PC-9 (cell line): ENCODE results near the gene GRIFIN. TPM values are rescaled to one million over a fixed set of nuclear protein-coding genes. Genes with fewer than 3 reads are reported as not detected.

Experiments used
- BruUV-seq: library from RNA; stranded (reverse); fragments of 400-500 nt; replicated peaks from 2 replicates; lab custom pipeline; 2021; lab: Mats Ljungman, UMichigan
- CTCF ChIA-PET: fragments of 300-600 bp; sonication (Branson Sonifier 250); formaldehyde crosslinking; loops from one replicate; lab custom pipeline; 2022; ENCODE audit warnings: antibody characterized with exemption; lab: Charles Lee
- POLR2A ChIA-PET: fragments of 300-600 bp; sonication (Branson Sonifier 250); formaldehyde crosslinking; loops from one replicate; lab custom pipeline; 2022; ENCODE audit warnings: antibody characterized with exemption; ENCODE audit not compliant: unreplicated experiment; lab: Charles Lee
- DNase-seq, 2 experiments: peaks; one replicate each; pipeline versions ENCODE4 v3.0.0 to v3.0.0-alpha.2; 2015 to 2022; ENCODE audit warnings: mixed read lengths in 1 of 2
- H2AFZ ChIP-seq: fragments of 200-600 bp; sonication (generic); 2 replicates; pipeline ENCODE4 v1.8.1; 2017; ENCODE audit warnings: antibody characterized with exemption
- H3F3A ChIP-seq: fragments of 200-600 bp; sonication (generic); 2 replicates; pipeline ENCODE4 v1.8.1; 2017; ENCODE audit warnings: antibody characterized with exemption, mild to moderate bottlenecking, low read depth; ENCODE audit not compliant: insufficient read depth
- H3K27ac ChIP-seq: fragments of 200-600 bp; sonication (generic); 2 replicates; pipeline ENCODE4 v1.6.1; 2016; ENCODE audit warnings: mixed run types
- H3K27me3 ChIP-seq: fragments of 200-600 bp; sonication (generic); 2 replicates; pipeline ENCODE4 v1.6.1; 2016; ENCODE audit warnings: low read depth, mixed run types; ENCODE audit not compliant: insufficient read depth
- H3K36me3 ChIP-seq: fragments of 200-600 bp; sonication (generic); 2 replicates; pipeline ENCODE4 v1.6.1; 2016; ENCODE audit warnings: low read depth, mixed run types
- H3K4me1 ChIP-seq: fragments of 200-600 bp; sonication (generic); replicated peaks from 2 replicates; pipeline ENCODE4 v1.6.1; 2016; ENCODE audit warnings: mixed run types; ENCODE audit not compliant: insufficient read depth
- H3K4me2 ChIP-seq: fragments of 200-600 bp; sonication (generic); 2 replicates; pipeline ENCODE4 v1.6.1; 2017; ENCODE audit warnings: mixed run types
- H3K4me3 ChIP-seq: fragments of 200-600 bp; sonication (generic); 2 replicates; pipeline ENCODE4 v1.6.1; 2016; ENCODE audit warnings: mixed run types
- H3K79me2 ChIP-seq: fragments of 200-600 bp; sonication (generic); 2 replicates; pipeline ENCODE4 v1.6.1; 2017; ENCODE audit warnings: low read depth, mixed run types
- H3K9me2 ChIP-seq: fragments of 200-600 bp; sonication (generic); 2 replicates; pipeline ENCODE4 v1.8.1; 2017; ENCODE audit warnings: mild to moderate bottlenecking; ENCODE audit not compliant: insufficient read depth
- H3K9me3 ChIP-seq: fragments of 200-600 bp; sonication (generic); 2 replicates; pipeline ENCODE4 v1.8.1; 2016; ENCODE audit warnings: low read depth; ENCODE audit not compliant: insufficient read depth
- H4K20me1 ChIP-seq: fragments of 200-600 bp; sonication (generic); 2 replicates; pipeline ENCODE4 v1.8.1; 2017; ENCODE audit not compliant: insufficient read depth
- CTCF ChIP-seq: fragments of 200-600 bp; sonication (generic); conservative IDR thresholded peaks from 2 replicates; pipeline ENCODE4 v1.6.1; 2017; ENCODE audit warnings: mixed run types, antibody characterized with exemption, mild to moderate bottlenecking, moderate library complexity
- EZH2 ChIP-seq: fragments of 200-600 bp; sonication (generic); IDR thresholded peaks from 2 replicates; pipeline ENCODE4 v1.8.0; 2017; ENCODE audit warnings: antibody characterized with exemption, low read depth
- intact Hi-C: fragments of 100-400 bp; cut with micrococcal nuclease; formaldehyde crosslinking; loops from one replicate; pipeline ENCODE4 v1.10.0; 2022; ENCODE audit not compliant: unreplicated experiment
- total RNA-seq: library from RNA; stranded (reverse); gene quantifications from 2 replicates; pipeline ENCODE4 v1.2.3, GENCODE V29; 2021

Gene GRIFIN
- total RNA-seq, 1 experiment from 2014 or later, result not detected

- Histone ChIP-seq H3K4me3 (no peak overlapping the region), H3K36me3 (no peaks in the 10 kb centered on the region), H3K27me3 (0 out of 2 replicates have a peak, but pooled peaks cover 2% of the 10 kb centered on the region), H3K27ac (no peak overlapping the region), H2AFZ (no peak overlapping the region), H4K20me1 (no peaks in the 10 kb centered on the region), H3K4me2 (no peak overlapping the region), H3K9me2 (no peaks in the 10 kb centered on the region), H3K79me2 (peaks cover 13% of the 10 kb centered on the region), H3K4me1 (peaks cover 32% of the 10 kb centered on the region), H3F3A (peaks cover 17% of the 10 kb centered on the region; the same call in 1 of the 2 replicates), H3K9me3 (no peaks in the 10 kb centered on the region)
- BruUV-seq, result no TSS peak
- ChIA-PET CTCF (no interaction called here), POLR2A (no interaction called here)
- intact Hi-C loops, result no loop called here
- no peak for DNase-seq
- TF ChIP-seq EZH2 (no peak), CTCF (no peak)
Measured at GRCh38 chr7:2517678-2518507, 41.7 kb upstream of the GRIFIN start.

GRCh38 chr7:2517026-2517425 lies 40.8 kb upstream of the GRIFIN start:
- intact Hi-C loops, result no loop called here

GRCh38 chr7:2516194-2516555 lies 40.0 kb upstream of the GRIFIN start:
- H3F3A ChIP-seq, result peaks cover 3% of the 10 kb centered on the region; the same call in 1 of the 2 replicates
- H3K27me3 ChIP-seq, result peaks cover 9% of the 10 kb centered on the region; the same call in 1 of the 2 replicates
- H3K9me3 ChIP-seq, result no peaks in the 10 kb centered on the region
- TF ChIP-seq CTCF (no peak), EZH2 (no peak)
- no peaks in the 10 kb centered on the region for H3K36me3 ChIP-seq
- CTCF ChIA-PET, result no interaction called here
- peaks cover 23% of the 10 kb centered on the region for H3K4me1 ChIP-seq
- H4K20me1 ChIP-seq, result no peaks in the 10 kb centered on the region
- no peaks in the 10 kb centered on the region for H3K9me2 ChIP-seq
- intact Hi-C loops, result no loop called here
- no peak overlapping the region for H3K4me2 ChIP-seq
- peaks cover 5% of the 10 kb centered on the region; the same call in 1 of the 2 replicates for H3K79me2 ChIP-seq
- POLR2A ChIA-PET, result no interaction called here
- BruUV-seq, result no TSS peak
- no peak overlapping the region for H3K27ac ChIP-seq
- no peak overlapping the region for H2AFZ ChIP-seq
- no peak overlapping the region for H3K4me3 ChIP-seq
- no peak for DNase-seq

More at GRCh38 chr7:2517026-2517425, 40.8 kb upstream of the GRIFIN start:
- no peaks in the 10 kb centered on the region for H4K20me1 ChIP-seq
- no peak overlapping the region for H3K4me2 ChIP-seq
- H3K9me3 ChIP-seq, result no peaks in the 10 kb centered on the region
- TF ChIP-seq CTCF (no peak), EZH2 (no peak)
- no peak overlapping the region for H3K4me3 ChIP-seq
- no peak overlapping the region for H3K27ac ChIP-seq
- no peaks in the 10 kb centered on the region for H3K36me3 ChIP-seq
- peaks cover 24% of the 10 kb centered on the region for H3K4me1 ChIP-seq
- peak in 1 of 2 experiments; percentile 53 for DNase-seq
- H3K9me2 ChIP-seq, result no peaks in the 10 kb centered on the region
- CTCF ChIA-PET, result interaction anchor here (0.5 to 0.6 kb wide), 2 partner anchors 10 to 42 kb away, joined by 3 to 5 read pairs; no protein-coding TSS in a partner anchor
- H3K27me3 ChIP-seq, result peaks cover 9% of the 10 kb centered on the region; the same call in 1 of the 2 replicates
- H3K79me2 ChIP-seq, result peaks cover 13% of the 10 kb centered on the region
- POLR2A ChIA-PET, result no interaction called here
- peaks cover 8% of the 10 kb centered on the region; the same call in 1 of the 2 replicates for H3F3A ChIP-seq
- BruUV-seq, result no TSS peak
- no peak overlapping the region for H2AFZ ChIP-seq
